Right lobe of liver (tissue), 6 donors: ENCODE data around the gene TNFRSF1B. TPM values are rescaled to one million over a fixed set of nuclear protein-coding genes. Genes with fewer than 3 reads are reported as not detected.

Experiments used
- ATAC-seq, 4 donors: fragments of 200-7000 bp; cut with Tn5 transposase; one replicate each; pipeline ENCODE4 v1.9.1; 2020; ENCODE audit warnings: mild to moderate bottlenecking in 4 of 4, moderate library complexity in 4 of 4
- DNase-seq, 3 donors: peaks; one replicate each; pipeline ENCODE4 v3.0.0-alpha.2; 2020
- H3K27ac ChIP-seq, 3 donors: fragments of 200-600 bp; one replicate each; pipeline ENCODE4 v1.8.0; 2022
- H3K27me3 ChIP-seq, 2 donors: fragments of 200-600 bp; one replicate each; pipeline ENCODE4 v1.8.0; 2022
- H3K36me3 ChIP-seq, 4 donors: fragments of 200-600 bp; sonication (generic) in 1 of 4; one replicate each; pipeline versions ENCODE4 v1.5.1 to v1.8.0; 2017 to 2022; ENCODE audit warnings: control low read depth in 1 of 4
- H3K4me1 ChIP-seq, 4 donors: fragments of 200-600 bp; sonication (generic) in 1 of 4; one replicate each; pipeline versions ENCODE4 v1.5.1 to v1.8.0; 2017 to 2022; ENCODE audit warnings: control low read depth in 1 of 4
- H3K4me3 ChIP-seq, 3 donors: fragments of 200-600 bp; one replicate each; pipeline ENCODE4 v1.8.0; 2022
- H3K9me3 ChIP-seq, 4 donors: fragments of 200-600 bp; sonication (generic) in 1 of 4; one replicate each; pipeline versions ENCODE4 v1.5.1 to v1.8.0; 2017 to 2022; ENCODE audit warnings: control low read depth in 1 of 4
- POLR2A ChIP-seq: fragments of 450-650 bp; IDR thresholded peaks from one replicate; pipeline ENCODE4 v1.6.1; 2017; ENCODE audit warnings: antibody characterized with exemption, mild to moderate bottlenecking
- WGBS: methylation state at CpG from one replicate; pipeline ENCODE4 v1.1.6; 2018; ENCODE audit warnings: low coverage, low lambda C conversion rate; ENCODE audit not compliant: insufficient coverage; ENCODE audit errors: missing lambda C conversion rate; 5-methylcytosine and 5-hydroxymethylcytosine counted together
- intact Hi-C, 2 donors: fragments of 100-400 bp; cut with DNase I; formaldehyde crosslinking; loops; one replicate each; pipeline versions ENCODE4 v1.11.2 to v1.14.1; 2022
- total RNA-seq, 6 experiments: library from RNA; depleted of rRNA in 2 of 6; stranded (reverse); fragments of >200 nt in 2 of 6; fragmentation: NEBNext Ultra II Directional in 3 of 6; extraction: Animal tissue kit (Norgen Biotek cat#: 25700) in 3 of 6; gene quantifications; one replicate each; pipeline versions ENCODE4 v1.1.0 to v1.2.4, GENCODE V29; 2016 to 2023
- TF ChIP-seq, protein P1 (sequence below), 4 donors: fragments of 200-600 bp in 3 of 4; fragments of 450-650 bp in 1 of 4; IDR thresholded peaks; one replicate each; pipeline versions ENCODE4 v1.5.1 to v1.8.0; 2016 to 2022; ENCODE audit warnings: antibody characterized with exemption in 4 of 4, mild to moderate bottlenecking in 2 of 4
- donor health status: DM: no; HTN: yes; CAD: no.
- donor health status: DM: no; HTN: no; CAD: no.
- donor health status: DM: no; HTN: no; CAD: no.
- donor health status: DM: no; HTN: yes; CAD: no.
- donor health status: DM: no; HTN: yes; CAD: no.

Gene TNFRSF1B
- total RNA-seq, 6 experiments from 2014 or later, result 12.9 to 56.9 (median 26.5) TPM

GRCh38 chr1:12143631-12144155 is 23.1 kb upstream of the TNFRSF1B start:
- Histone ChIP-seq H3K36me3 (no peaks in the 10 kb centered on the region), H3K4me1 (peaks cover 0 to 33% (median 10%) of the 10 kb centered on the region in 4 donors), H3K27ac (peak overlapping the region; percentile 44 to 65 (median 51)), H3K9me3 (no peaks in the 10 kb centered on the region), H3K4me3 (no peak overlapping the region), H3K27me3 (no peaks in the 10 kb centered on the region)
- WGBS, result 33% methylated on average over 11 of the region's 17 CpGs
- peak; percentile 12 for TF ChIP-seq POLR2A
- TF ChIP-seq, protein P1, sequence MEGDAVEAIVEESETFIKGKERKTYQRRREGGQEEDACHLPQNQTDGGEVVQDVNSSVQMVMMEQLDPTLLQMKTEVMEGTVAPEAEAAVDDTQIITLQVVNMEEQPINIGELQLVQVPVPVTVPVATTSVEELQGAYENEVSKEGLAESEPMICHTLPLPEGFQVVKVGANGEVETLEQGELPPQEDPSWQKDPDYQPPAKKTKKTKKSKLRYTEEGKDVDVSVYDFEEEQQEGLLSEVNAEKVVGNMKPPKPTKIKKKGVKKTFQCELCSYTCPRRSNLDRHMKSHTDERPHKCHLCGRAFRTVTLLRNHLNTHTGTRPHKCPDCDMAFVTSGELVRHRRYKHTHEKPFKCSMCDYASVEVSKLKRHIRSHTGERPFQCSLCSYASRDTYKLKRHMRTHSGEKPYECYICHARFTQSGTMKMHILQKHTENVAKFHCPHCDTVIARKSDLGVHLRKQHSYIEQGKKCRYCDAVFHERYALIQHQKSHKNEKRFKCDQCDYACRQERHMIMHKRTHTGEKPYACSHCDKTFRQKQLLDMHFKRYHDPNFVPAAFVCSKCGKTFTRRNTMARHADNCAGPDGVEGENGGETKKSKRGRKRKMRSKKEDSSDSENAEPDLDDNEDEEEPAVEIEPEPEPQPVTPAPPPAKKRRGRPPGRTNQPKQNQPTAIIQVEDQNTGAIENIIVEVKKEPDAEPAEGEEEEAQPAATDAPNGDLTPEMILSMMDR (IDR thresholded peaks at IDR 0.05), result no peak
- DNase-seq (peak in 2 of 3 donors; percentile 79), ATAC-seq (peak; percentile 33 to 39 (median 34))
- intact Hi-C loops, result no loop called here

DNA sequence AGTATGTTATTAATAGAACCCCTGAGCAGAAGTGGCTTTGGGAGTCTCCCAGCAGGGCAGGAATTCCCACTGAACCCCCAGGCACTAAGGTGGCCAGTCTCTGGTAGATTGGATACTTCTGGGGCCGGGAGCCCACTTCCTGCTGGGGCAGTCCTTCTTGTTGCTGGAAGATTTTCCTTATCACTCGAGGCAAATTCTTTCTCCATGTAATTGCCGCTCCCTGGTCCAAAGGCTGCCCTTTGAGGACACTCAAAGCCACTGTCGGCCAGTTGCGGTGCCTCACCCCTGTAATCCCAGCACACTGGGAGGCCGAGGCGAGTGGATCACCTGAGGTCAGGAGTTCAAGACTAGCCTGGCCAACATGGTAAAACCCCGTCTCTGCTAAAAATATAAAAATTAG is 22.6 kb upstream of the TNFRSF1B start:
- Histone ChIP-seq H3K4me3 (no peak overlapping the region), H3K27me3 (no peaks in the 10 kb centered on the region), H3K9me3 (no peaks in the 10 kb centered on the region), H3K27ac (peak overlapping the region; percentile 44 to 65 (median 51)), H3K36me3 (no peaks in the 10 kb centered on the region), H3K4me1 (peaks cover 0 to 38% (median 13%) of the 10 kb centered on the region in 4 donors)
- WGBS, result 85% methylated on average over 5 of the region's 8 CpGs
- no peak for DNase-seq
- TF ChIP-seq POLR2A, result no peak
- TF ChIP-seq, protein P1 (IDR thresholded peaks at IDR 0.05), result no peak
- intact Hi-C loops, result no loop called here
- no peak for ATAC-seq

DNA sequence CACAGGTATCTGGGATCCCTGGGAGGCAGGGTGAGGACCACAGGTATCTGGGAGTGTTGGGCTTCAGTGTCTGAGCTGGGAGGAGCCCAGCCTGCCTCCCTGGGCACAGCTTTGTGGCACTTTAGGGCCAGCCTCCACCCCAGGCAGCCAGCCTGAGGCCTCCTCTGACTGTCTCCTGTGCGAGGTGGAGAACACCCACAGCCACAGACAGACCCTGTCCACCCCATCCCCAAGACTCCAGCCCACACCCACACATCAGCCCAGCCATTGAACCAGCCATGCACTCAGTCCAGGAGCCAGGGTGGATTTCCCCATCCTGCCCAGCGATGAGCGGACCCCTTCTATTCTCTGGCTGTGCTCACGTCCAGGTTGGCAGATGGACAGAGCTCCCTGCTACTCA is 21.8 kb upstream of the TNFRSF1B start:
- Histone ChIP-seq H3K36me3 (no peaks in the 10 kb centered on the region), H3K9me3 (no peaks in the 10 kb centered on the region), H3K4me3 (no peak overlapping the region), H3K27ac (no peak overlapping the region), H3K27me3 (no peaks in the 10 kb centered on the region), H3K4me1 (peaks cover 0 to 44% (median 13%) of the 10 kb centered on the region in 4 donors)
- WGBS, result 100% methylated on average over 3 of the region's 4 CpGs
- no peak for ATAC-seq
- DNase-seq, result no peak
- intact Hi-C loops, result no loop called here
- no peak for TF ChIP-seq POLR2A
- TF ChIP-seq, protein P1 (IDR thresholded peaks at IDR 0.05), result no peak

- H3K9me3 ChIP-seq, result no peaks in the 10 kb centered on the region
- H3K4me3 ChIP-seq, result no peak overlapping the region
- intact Hi-C loops, result no loop called here
- TF ChIP-seq, protein P1 (IDR thresholded peaks at IDR 0.05), result no peak
- TF ChIP-seq POLR2A, result no peak
- ATAC-seq (no peak), DNase-seq (no peak)
- 95% methylated on average over 4 of the region's 12 CpGs for whole genome bisulfite sequencing
- peaks cover 0 to 44% (median 13%) of the 10 kb centered on the region in 4 donors for H3K4me1 ChIP-seq
- peak overlapping the region; percentile 50 to 95 (median 90) for H3K27ac ChIP-seq
- no peaks in the 10 kb centered on the region for H3K36me3 ChIP-seq
- H3K27me3 ChIP-seq, result no peaks in the 10 kb centered on the region
Measured at GRCh38 chr1:12145616-12146342, 21.0 kb upstream of the TNFRSF1B start.
